Measurements from ENCODE around the gene SMARCB1. TPM values are rescaled to one million over a fixed set of nuclear protein-coding genes. Genes with fewer than 3 reads are reported as not detected.

SMARCB1 gene
- polyA plus RNA-seq, 1 donor (not counting 4 experiments of a cell fraction or from before 2014, with no cell fraction given) = 95.2 TPM

DNA sequence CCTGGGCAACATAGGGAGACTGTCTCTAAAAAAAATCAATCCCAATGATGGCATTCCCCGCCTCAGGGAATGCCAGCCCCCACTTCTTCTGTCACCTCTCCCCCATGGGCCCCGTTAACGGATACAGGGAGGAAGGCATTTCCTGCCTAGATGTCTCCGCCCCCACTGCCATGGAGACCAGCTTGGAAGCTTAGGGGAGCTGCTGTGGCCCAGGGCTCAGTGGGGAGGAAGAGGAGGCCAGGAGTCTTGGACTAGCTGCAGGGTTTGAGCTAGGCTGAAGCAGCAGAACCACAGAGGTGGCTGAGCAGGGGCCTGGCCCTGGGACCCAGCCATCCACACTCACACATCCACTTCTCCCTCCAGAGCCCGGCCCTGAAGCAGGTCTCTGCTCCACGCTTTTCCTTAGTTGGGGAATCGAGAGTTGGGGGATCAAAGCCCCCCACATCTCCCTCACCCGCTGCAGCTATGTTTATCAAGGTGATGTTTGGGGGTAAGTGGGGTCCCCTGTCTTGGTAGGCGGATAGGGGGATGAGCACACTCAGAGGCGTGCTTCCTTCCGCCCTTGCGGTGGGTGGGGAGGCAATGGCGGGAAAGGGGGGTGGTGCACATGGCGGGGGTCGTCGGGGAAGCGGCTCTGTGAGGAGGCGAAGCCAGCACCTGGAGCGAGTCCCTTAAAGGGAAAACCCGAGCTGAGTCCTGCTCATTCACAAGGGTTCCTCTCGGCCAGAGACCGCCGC, 23.8 kb upstream of the SMARCB1 start, which contains the start of gene C22orf15:
C22orf15 (plus strand) TSS at position 149 of the 737 bp plus-strand sequence; CDS start at position 466, 317 bp downstream.
- Histone ChIP-seq H4K20me1 (ENCODE audit: control insufficient read depth, extremely low read depth, insufficient read depth, low read length) (no peaks in the 10 kb centered on the region), H3K27me3 (ENCODE audit: control insufficient read depth, extremely low read depth, insufficient read depth, low read length) (peaks cover 5% of the 10 kb centered on the region), H2AFZ (ENCODE audit: control insufficient read depth, low read length) (no peak within 1 kb of the TSS), H3K36me3 (ENCODE audit: control insufficient read depth in 2 of 2, extremely low read depth in 1 of 2, insufficient read depth in 2 of 2, low read length in 2 of 2) (no peaks in the 10 kb centered on the region), H3K9me3 (ENCODE audit: control insufficient read depth, low read depth, low read length) (no peaks in the 10 kb centered on the region), H3K4me3 (ENCODE audit: control insufficient read depth in 2 of 3, extremely low read depth in 1 of 3, insufficient read depth in 2 of 3, low read depth in 1 of 3, low read length in 3 of 3) (no peak within 1 kb of the TSS), H3K4me1 (ENCODE audit: control insufficient read depth, extremely low read depth, insufficient read depth, low read length) (peaks cover 2% of the 10 kb centered on the region), H3K4me2 (ENCODE audit: control insufficient read depth, extremely low read depth, insufficient read depth, low read depth, low read length) (no peak within 1 kb of the TSS), H3K9me1 (ENCODE audit: control insufficient read depth, extremely low read depth, insufficient read depth, low read length) (no peaks in the 10 kb centered on the region), H3K9ac (ENCODE audit: control insufficient read depth, extremely low read depth, insufficient read depth, low read length) (no peak within 1 kb of the TSS), H3K27ac (ENCODE audit: control insufficient read depth, insufficient read depth, low read length) (no peak within 1 kb of the TSS), H3K79me2 (ENCODE audit: control insufficient read depth, insufficient read depth, low read length) (no peaks in the 10 kb centered on the region)
- TF ChIP-seq, protein P1, sequence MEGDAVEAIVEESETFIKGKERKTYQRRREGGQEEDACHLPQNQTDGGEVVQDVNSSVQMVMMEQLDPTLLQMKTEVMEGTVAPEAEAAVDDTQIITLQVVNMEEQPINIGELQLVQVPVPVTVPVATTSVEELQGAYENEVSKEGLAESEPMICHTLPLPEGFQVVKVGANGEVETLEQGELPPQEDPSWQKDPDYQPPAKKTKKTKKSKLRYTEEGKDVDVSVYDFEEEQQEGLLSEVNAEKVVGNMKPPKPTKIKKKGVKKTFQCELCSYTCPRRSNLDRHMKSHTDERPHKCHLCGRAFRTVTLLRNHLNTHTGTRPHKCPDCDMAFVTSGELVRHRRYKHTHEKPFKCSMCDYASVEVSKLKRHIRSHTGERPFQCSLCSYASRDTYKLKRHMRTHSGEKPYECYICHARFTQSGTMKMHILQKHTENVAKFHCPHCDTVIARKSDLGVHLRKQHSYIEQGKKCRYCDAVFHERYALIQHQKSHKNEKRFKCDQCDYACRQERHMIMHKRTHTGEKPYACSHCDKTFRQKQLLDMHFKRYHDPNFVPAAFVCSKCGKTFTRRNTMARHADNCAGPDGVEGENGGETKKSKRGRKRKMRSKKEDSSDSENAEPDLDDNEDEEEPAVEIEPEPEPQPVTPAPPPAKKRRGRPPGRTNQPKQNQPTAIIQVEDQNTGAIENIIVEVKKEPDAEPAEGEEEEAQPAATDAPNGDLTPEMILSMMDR (optimal IDR thresholded peaks at IDR 0.05 in 1 of 3, IDR thresholded peaks at IDR 0.05 in 1 of 3, conservative IDR thresholded peaks at IDR 0.05 in 1 of 3; ENCODE audit: extremely low read depth in 1 of 3, insufficient read depth in 2 of 3, low read length in 3 of 3) = no peak
- TF ChIP-seq EZH2 (IDR thresholded peaks at IDR 0.05; ENCODE audit: low read length) = no peak
- FAIRE-seq (no peak), DNase-seq (ENCODE audit: low read depth, low spot score) (no peak)
- dilution Hi-C loops (cut with MboI; ENCODE audit: extremely low pct_ligation_motif_present, low sequenced_read_pairs) = no loop called here

DNA sequence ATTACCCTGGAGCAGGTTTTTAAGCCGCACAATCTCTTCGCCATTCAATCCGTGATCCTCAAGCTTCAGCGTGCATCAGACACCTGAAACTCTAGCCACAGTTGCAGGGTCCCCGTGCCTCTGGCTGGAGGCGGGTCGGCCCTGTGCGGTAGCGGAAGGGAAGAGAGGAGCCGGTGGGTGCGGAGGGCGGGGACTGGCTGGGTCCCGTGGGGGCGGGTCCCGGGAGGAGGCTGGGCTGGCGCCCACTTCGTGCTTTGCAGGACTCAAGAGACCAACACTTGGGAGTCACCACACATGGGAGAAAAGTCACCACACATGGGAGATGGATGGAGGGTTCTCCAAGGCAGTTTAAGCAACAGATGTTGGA, 23.2 kb upstream of the SMARCB1 start:
- H3K27ac ChIP-seq (ENCODE audit: control insufficient read depth, insufficient read depth, low read length) = no peak overlapping the region
- dilution Hi-C loops (cut with MboI; ENCODE audit: extremely low pct_ligation_motif_present, low sequenced_read_pairs) = no loop called here
- H3K9me3 ChIP-seq (ENCODE audit: control insufficient read depth, low read depth, low read length) = no peaks in the 10 kb centered on the region
- H3K27me3 ChIP-seq (ENCODE audit: control insufficient read depth, extremely low read depth, insufficient read depth, low read length) = peaks cover 8% of the 10 kb centered on the region
- no peak overlapping the region for H3K4me3 ChIP-seq (ENCODE audit: control insufficient read depth in 2 of 3, extremely low read depth in 1 of 3, insufficient read depth in 2 of 3, low read depth in 1 of 3, low read length in 3 of 3)
- no peaks in the 10 kb centered on the region for H3K36me3 ChIP-seq (ENCODE audit: control insufficient read depth in 2 of 2, extremely low read depth in 1 of 2, insufficient read depth in 2 of 2, low read length in 2 of 2)
- no peaks in the 10 kb centered on the region for H3K79me2 ChIP-seq (ENCODE audit: control insufficient read depth, insufficient read depth, low read length)
- no peak overlapping the region for H3K4me2 ChIP-seq (ENCODE audit: control insufficient read depth, extremely low read depth, insufficient read depth, low read depth, low read length)
- no peak overlapping the region for H3K9ac ChIP-seq (ENCODE audit: control insufficient read depth, extremely low read depth, insufficient read depth, low read length)
- peaks cover 3% of the 10 kb centered on the region for H3K4me1 ChIP-seq (ENCODE audit: control insufficient read depth, extremely low read depth, insufficient read depth, low read length)
- H4K20me1 ChIP-seq (ENCODE audit: control insufficient read depth, extremely low read depth, insufficient read depth, low read length) = no peaks in the 10 kb centered on the region
- FAIRE-seq = no peak
- no peaks in the 10 kb centered on the region for H3K9me1 ChIP-seq (ENCODE audit: control insufficient read depth, extremely low read depth, insufficient read depth, low read length)
- no peak for DNase-seq (ENCODE audit: low read depth, low spot score)
- TF ChIP-seq, protein P1 (optimal IDR thresholded peaks at IDR 0.05 in 1 of 3, IDR thresholded peaks at IDR 0.05 in 1 of 3, conservative IDR thresholded peaks at IDR 0.05 in 1 of 3; ENCODE audit: extremely low read depth in 1 of 3, insufficient read depth in 2 of 3, low read length in 3 of 3) = no peak
- TF ChIP-seq EZH2 (IDR thresholded peaks at IDR 0.05; ENCODE audit: low read length) = no peak
- H2AFZ ChIP-seq (ENCODE audit: control insufficient read depth, low read length) = no peak overlapping the region

Data from keratinocyte (primary cell).